HG03565 (cell line): ENCODE measurements around the gene CDCA5.

Experiments
- ATAC-seq: cut with Tn5 transposase; IDR thresholded peaks from one replicate; pipeline ENCODE4 v1.9.1; 2021; ENCODE audit warnings: mild to moderate bottlenecking, moderate library complexity; ENCODE audit not compliant: unreplicated experiment

CDCA5 gene

GRCh38 chr11:65083834-65084597 lies at the start of gene CDCA5, which contains the start of gene ZFPL1:
Gene CDCA5, minus strand, starts transcription at chr11:65084040. Its CDS starts 62 bp downstream, at chr11:65083978.
Gene ZFPL1, plus strand, starts transcription at chr11:65084222. Its CDS starts 477 bp downstream, at chr11:65084699.
- peak; percentile 82 for ATAC-seq

GRCh38 chr11:65132988-65133700 lies 49.3 kb upstream of the CDCA5 start:
- ATAC-seq = no peak

GRCh38 chr11:65132238-65132987 lies 48.6 kb upstream of the CDCA5 start:
- no peak for ATAC-seq

- ATAC-seq = no peak
These were observed 48.0 kb upstream of the CDCA5 start for GRCh38 chr11:65131895-65132237.

- ATAC-seq = no peak
These were observed 47.6 kb upstream of the CDCA5 start for GRCh38 chr11:65131417-65131776.

- ATAC-seq = no peak
These were observed 47.0 kb upstream of the CDCA5 start for GRCh38 chr11:65130631-65131416.

- ATAC-seq = no peak
These were observed 46.0 kb upstream of the CDCA5 start for GRCh38 chr11:65129649-65130441.

GRCh38 chr11:65128182-65129145 lies 44.6 kb upstream of the CDCA5 start:
- no peak for ATAC-seq

GRCh38 chr11:65127473-65128181 lies 43.8 kb upstream of the CDCA5 start:
- no peak for ATAC-seq

- no peak for ATAC-seq
These were observed 42.9 kb upstream of the CDCA5 start for GRCh38 chr11:65126624-65127274.

- no peak for ATAC-seq
These were observed 41.6 kb upstream of the CDCA5 start for GRCh38 chr11:65125197-65126056.

GRCh38 chr11:65124480-65125196 lies 40.8 kb upstream of the CDCA5 start:
- no peak for ATAC-seq

- ATAC-seq = peak; percentile 59
These were observed 38.2 kb upstream of the CDCA5 start, which contains the start of the genes FAU and MRPL49 for GRCh38 chr11:65121865-65122696. Gene FAU, minus strand, starts transcription at chr11:65122134. Its CDS starts 321 bp downstream, at chr11:65121813. Gene MRPL49, plus strand, starts transcription at chr11:65122321. Its CDS starts 26 bp downstream, at chr11:65122347.

GRCh38 chr11:65121447-65121864 lies 37.6 kb upstream of the CDCA5 start:
- ATAC-seq = no peak

GRCh38 chr11:65120831-65121230 lies 37.0 kb upstream of the CDCA5 start:
- ATAC-seq = no peak
